ENCODE results near the gene KLK8. TPM values are rescaled to one million over a fixed set of nuclear protein-coding genes. Genes with fewer than 3 reads are reported as not detected.

The KLK8 gene
- total and polyA plus RNA-seq, 10 donors: 0.56 TPM; not detected in 9

GRCh38 chr19:51015691-51016267, 14.4 kb upstream of the KLK8 start:
- Histone ChIP-seq H3K36me3 (no peaks in the 10 kb centered on the region), H3K27ac (no peak overlapping the region), H3K4me1 (peaks cover 10 to 39% (median 29%) of the 10 kb centered on the region in 6 donors), H3K9me3 (no peaks in the 10 kb centered on the region), H3K4me3 (no peak overlapping the region), H3K27me3 (replicated peaks in 1 of 7) (peaks cover 4 to 97% (median 49%) of the 10 kb centered on the region in 7 donors)
- WGBS, 5 donors: 76 to 92% (median 91%) methylated on average over 18 to 19 of the region's 19 CpGs
- DNase-seq: no peak
- TF ChIP-seq CTCF (IDR thresholded peaks at IDR 0.05 in 8 of 11, conservative IDR thresholded peaks at IDR 0.05 in 3 of 11) (no peak), POLR2AphosphoS5 (IDR thresholded peaks at IDR 0.05) (no peak), POLR2A (IDR thresholded peaks at IDR 0.05) (no peak)
- intact Hi-C loops (cut with DNase I; ENCODE audit: low total_unique reads): no loop called here

GRCh38 chr19:51014242-51014641, 12.8 kb upstream of the KLK8 start:
- Histone ChIP-seq H3K4me1 (peaks cover 6 to 27% (median 19%) of the 10 kb centered on the region in 6 donors), H3K27me3 (replicated peaks in 1 of 7) (peaks cover 3 to 97% (median 43%) of the 10 kb centered on the region in 7 donors), H3K36me3 (no peaks in the 10 kb centered on the region), H3K9me3 (no peaks in the 10 kb centered on the region), H3K27ac (no peak overlapping the region), H3K4me3 (no peak overlapping the region)
- WGBS, 5 donors: 79 to 84% (median 81%) methylated on average over 6 of the region's 6 CpGs
- TF ChIP-seq POLR2AphosphoS5 (IDR thresholded peaks at IDR 0.05) (no peak), POLR2A (IDR thresholded peaks at IDR 0.05) (no peak), CTCF (IDR thresholded peaks at IDR 0.05 in 8 of 11, conservative IDR thresholded peaks at IDR 0.05 in 3 of 11) (no peak)
- no peak for DNase-seq
- intact Hi-C loops (cut with DNase I; ENCODE audit: low total_unique reads): no loop called here

- intact Hi-C loops (cut with DNase I; ENCODE audit: low total_unique reads): no loop called here
- TF ChIP-seq CTCF (IDR thresholded peaks at IDR 0.05 in 8 of 11, conservative IDR thresholded peaks at IDR 0.05 in 3 of 11): no peak
- TF ChIP-seq POLR2A (IDR thresholded peaks at IDR 0.05): no peak
- no peak for TF ChIP-seq POLR2AphosphoS5 (IDR thresholded peaks at IDR 0.05)
- no peak for DNase-seq
- H3K4me3 ChIP-seq: no peak overlapping the region
- 65 to 71% (median 67%) methylated on average over 12 of the region's 12 CpGs for WGBS, 5 donors
- peaks cover 0 to 12% (median 8%) of the 10 kb centered on the region in 6 donors for H3K4me1 ChIP-seq
- H3K9me3 ChIP-seq: no peaks in the 10 kb centered on the region
- no peak overlapping the region for H3K27ac ChIP-seq
- no peaks in the 10 kb centered on the region for H3K36me3 ChIP-seq
- H3K27me3 ChIP-seq (replicated peaks in 1 of 7): peaks cover 0 to 90% (median 28%) of the 10 kb centered on the region in 7 donors
Measured at GRCh38 chr19:51012661-51013190, 11.3 kb upstream of the KLK8 start.

GRCh38 chr19:51010066-51010795, 8.8 kb upstream of the KLK8 start:
- intact Hi-C loops (cut with DNase I; ENCODE audit: low total_unique reads): no loop called here
- H3K4me3 ChIP-seq: no peak overlapping the region
- H3K4me1 ChIP-seq: no peaks in the 10 kb centered on the region
- no peak for TF ChIP-seq POLR2A (IDR thresholded peaks at IDR 0.05)
- no peak for TF ChIP-seq CTCF (IDR thresholded peaks at IDR 0.05 in 8 of 11, conservative IDR thresholded peaks at IDR 0.05 in 3 of 11)
- no peak for TF ChIP-seq POLR2AphosphoS5 (IDR thresholded peaks at IDR 0.05)
- 70 to 83% (median 77%) methylated on average over 4 of the region's 4 CpGs for WGBS, 5 donors
- no peak for DNase-seq
- H3K27me3 ChIP-seq (replicated peaks in 1 of 7): peaks cover 0 to 79% (median 6%) of the 10 kb centered on the region in 7 donors
- no peak overlapping the region for H3K27ac ChIP-seq
- no peaks in the 10 kb centered on the region for H3K9me3 ChIP-seq
- no peaks in the 10 kb centered on the region for H3K36me3 ChIP-seq

Data from spleen (tissue), 11 donors.